Measurements from ENCODE around the gene CDHR1.
"Not testable (repeated sequence)": the region's sequence is repeated elsewhere in the genome, so short reads cannot be mapped to it uniquely, and the experiment has no call there.

The CDHR1 gene

DNA sequence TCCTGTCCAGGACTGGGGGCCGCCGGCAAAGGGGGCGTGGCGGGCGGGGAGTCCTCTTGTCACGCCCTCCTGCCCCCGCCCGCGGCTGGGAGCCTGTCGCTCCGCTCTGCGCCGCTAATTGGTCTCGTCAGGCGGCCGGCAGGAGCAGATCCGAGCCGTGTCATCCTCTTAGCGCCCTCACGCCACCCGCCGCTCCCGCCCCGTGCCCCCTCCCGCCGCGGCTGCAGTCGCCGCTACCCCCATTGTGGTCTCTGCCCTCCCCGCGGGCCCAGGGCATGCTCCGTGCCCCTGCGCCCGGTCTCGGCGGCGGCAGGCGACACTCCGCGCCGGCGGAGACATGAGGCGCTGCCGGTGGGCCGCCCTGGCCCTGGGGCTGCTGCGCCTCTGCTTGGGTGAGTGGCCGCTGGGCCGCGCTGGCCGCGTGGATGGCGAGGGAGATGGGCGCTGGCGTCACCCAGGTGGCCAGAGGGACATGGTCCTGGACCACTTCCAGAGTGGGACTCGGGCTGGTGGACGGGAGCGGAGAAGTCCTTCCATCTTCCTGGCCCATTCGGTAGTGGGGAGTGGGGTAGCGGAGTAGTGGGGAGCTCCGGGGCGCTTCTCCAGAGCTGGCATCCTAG is at the start of gene CDHR1:
TSS of gene CDHR1 (plus strand) at position 114 of the 620 bp plus-strand sequence. CDS start at position 338, 224 bp downstream.
- DNase-seq (ENCODE audit: low read depth in 1 of 2, low spot score in 1 of 2), result no peak

DNA sequence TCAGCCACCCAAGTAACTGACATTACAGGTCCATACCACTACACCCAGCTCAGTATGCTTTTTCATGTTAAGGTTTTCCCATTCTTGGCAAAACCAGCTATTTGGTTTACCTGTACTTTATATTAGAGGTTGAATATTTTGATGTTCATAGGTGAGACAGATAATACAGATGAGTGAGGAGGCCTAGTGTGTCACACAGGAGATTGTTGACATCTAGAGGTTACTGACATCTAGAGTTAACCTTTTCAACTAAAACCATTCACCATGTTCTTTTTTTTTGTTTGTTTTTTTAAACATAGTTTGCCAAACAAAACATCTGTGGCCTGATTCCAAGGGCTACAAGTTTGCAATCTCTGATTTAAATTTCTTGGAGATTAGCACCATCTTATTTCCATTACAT is 47.0 kb upstream of the CDHR1 start:
- no peak for DNase-seq (ENCODE audit: low read depth in 1 of 2, low spot score in 1 of 2)

DNA sequence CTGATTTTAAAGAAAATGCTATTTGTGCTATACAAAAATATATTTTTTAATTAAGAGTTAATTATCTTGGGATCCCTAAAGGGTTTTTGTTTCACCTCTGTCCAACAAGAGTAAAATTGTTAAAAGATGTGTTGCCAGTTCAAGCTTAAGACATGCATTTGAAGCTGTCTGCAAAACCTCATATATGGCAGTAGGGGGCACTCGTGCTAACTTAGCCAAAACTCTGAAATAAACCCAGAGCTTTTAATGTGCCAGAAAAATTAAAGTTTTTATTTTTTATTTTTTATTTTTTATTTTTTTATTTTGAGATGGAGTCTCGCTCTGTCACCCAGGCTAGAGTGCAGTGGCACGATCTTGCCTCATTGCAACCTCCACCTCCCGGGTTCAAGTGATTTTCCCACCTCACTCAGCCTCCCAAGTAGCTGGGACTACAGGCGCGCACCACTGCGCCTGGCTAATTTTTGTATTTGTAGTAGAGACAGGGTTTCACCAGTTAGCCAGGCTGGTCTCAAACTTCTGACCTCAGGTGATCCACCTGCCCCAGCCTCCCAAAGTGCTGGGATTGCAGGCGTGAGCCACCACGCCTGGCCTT is 46.2 kb upstream of the CDHR1 start:
- DNase-seq (ENCODE audit: low read depth in 1 of 2, low spot score in 1 of 2), result not testable (repeated sequence)

DNA sequence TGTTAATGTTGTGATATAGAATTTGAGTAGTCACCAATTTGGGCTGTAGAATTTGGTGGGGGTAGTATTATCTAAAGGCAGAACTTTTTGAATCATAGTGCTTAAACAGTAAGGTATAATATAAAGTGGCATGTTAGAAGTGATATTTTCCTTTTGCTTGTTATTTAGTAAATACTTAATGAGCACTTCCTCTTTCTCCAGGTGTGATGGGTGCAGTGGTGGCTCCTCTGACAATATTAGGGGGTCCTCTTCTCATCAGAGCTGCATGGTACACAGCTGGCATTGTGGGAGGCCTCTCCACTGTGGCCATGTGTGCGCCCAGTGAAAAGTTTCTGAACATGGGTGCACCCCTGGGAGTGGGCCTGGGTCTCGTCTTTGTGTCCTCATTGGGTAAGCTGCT is 44.5 kb upstream of the CDHR1 start:
- DNase-seq (ENCODE audit: low read depth in 1 of 2, low spot score in 1 of 2), result no peak

DNA sequence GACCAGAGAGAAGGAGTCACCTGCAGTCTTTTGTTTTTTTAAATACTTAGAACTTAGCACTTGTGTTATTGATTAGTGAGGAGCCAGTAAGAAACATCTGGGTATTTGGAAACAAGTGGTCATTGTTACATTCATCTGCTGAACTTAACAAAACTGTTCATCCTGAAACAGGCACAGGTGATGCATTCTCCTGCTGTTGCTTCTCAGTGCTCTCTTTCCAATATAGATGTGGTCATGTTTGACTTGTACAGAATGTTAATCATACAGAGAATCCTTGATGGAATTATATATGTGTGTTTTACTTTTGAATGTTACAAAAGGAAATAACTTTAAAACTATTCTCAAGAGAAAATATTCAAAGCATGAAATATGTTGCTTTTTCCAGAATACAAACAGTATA is 41.6 kb upstream of the CDHR1 start:
- no peak for DNase-seq (ENCODE audit: low read depth in 1 of 2, low spot score in 1 of 2)

DNA sequence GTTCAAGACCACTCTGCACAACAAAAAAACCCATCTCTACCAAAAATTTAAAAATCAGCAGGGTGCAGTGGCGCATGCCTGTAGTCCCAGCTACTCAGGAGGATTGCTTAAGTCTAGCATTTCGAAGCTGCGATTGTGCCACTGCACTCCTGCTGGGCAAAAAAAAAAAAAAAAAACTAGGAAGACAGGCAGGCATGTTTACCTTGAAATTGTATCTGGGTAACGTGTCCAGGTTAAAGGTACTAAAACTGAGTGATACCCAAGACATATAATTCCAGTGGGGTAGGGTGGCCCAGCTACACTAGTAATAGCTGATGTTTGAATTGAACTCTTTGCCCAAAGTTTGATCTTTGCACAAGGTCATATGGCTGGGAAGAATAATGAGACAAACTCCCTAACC is 38.8 kb upstream of the CDHR1 start:
- no peak for DNase-seq (ENCODE audit: low read depth in 1 of 2, low spot score in 1 of 2)

DNA sequence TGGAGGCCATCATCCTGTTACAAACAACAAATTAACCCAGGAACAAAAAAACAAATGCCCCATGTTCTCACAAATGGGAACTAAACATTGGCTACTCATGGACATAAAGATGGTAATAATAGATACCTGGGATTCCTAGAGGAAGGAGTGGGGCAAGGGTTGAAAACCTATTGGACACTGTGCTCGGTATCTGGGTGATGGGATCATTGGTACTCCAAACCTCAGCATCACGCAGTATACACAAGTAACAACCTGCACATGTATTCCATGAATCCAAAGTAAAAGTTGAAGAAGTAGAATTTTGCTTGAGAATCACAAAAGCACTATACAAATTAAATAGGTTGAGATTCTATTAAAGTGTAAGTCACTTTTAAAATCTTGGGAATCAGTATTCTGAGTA is 38.3 kb upstream of the CDHR1 start:
- DNase-seq (ENCODE audit: low read depth in 1 of 2, low spot score in 1 of 2), result no peak

DNA sequence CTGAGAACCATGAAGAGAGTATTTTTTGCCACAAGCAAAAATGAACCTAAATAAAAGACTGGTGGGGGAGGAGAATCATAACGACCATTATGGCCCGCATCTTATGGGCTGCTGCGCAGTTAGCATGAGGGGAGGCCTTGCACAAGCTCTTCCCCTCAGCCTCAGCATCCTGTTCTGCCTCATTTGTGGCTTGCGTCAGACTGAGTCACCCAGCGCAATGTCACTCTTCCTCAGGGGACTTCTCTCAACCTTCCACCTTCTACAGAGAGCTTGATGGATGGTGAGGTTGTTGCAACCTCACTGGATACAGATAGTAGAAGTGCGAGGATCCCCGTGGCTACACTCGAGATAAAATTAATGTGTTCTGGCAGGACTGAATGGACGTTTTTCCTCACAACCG is 37.6 kb upstream of the CDHR1 start:
- DNase-seq (ENCODE audit: low read depth in 1 of 2, low spot score in 1 of 2), result no peak

DNA sequence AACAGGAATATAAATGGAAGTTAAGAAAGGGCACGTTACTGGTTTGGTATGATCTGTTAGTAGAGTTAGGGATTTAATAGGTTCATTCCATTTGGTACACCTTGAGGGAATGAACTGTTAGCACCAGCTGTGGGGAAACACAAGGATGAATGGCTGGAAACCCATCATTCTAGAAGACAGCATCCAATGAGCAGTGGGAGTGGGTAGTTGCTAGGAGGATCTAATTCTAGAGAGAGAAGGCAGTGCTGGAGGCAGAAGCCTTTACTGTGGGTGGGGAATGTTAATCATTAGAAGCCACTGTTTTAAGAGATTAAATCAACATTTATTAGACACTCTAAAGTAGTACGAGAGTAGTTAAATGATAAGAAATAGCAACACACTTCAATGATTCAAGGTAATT is 36.3 kb upstream of the CDHR1 start:
- DNase-seq (ENCODE audit: low read depth in 1 of 2, low spot score in 1 of 2), result no peak

DNA sequence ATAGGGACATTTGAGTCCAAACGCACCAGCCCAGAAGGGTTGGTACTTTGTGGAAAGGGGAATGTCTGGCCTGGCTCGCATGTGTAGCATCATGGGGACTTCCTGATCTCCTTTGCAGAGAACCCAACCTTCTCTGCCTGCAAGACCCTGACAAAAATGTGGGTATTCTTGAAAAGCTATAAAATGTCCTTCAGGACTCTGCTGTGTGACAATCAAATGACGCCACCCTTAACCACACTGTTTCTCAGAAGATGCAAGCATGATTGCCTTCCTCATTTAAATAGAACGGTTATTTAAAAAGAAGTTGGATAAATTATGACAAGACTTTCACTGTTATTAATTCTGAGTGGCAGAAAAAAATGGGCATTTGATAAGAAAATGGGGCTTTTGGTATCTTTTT is 35.8 kb upstream of the CDHR1 start:
- DNase-seq (ENCODE audit: low read depth in 1 of 2, low spot score in 1 of 2), result no peak

DNA sequence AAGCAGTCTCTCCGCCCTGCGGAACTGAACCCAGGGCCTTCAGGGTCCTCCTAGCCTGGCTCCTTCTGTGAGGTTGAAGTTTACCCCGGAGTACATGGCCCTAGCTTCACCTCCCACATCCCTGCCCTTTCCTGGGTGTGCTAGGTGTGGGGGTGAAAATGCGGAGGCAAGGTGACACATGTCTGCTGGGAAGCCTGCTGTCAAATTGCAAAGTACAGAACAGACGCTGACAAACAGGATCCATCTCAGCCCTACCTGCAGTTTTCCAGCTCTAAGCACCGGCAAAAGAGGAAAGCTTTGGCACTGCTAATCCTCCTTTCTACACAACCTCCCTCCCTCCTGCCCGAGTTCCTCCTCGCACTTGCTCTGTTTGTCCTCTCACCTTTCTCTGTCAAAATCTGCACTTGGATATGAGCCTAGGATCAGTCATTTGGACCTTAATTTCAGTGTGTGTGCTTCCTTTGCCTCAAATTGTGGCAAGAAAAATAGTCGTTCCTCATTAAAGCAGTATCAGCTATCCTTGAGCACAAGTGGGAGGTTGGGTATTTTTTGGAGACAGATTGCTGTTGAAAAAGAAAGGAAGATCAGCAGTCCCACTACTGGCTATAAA is 35.2 kb upstream of the CDHR1 start:
- DNase-seq (ENCODE audit: low read depth in 1 of 2, low spot score in 1 of 2), result no peak

DNA sequence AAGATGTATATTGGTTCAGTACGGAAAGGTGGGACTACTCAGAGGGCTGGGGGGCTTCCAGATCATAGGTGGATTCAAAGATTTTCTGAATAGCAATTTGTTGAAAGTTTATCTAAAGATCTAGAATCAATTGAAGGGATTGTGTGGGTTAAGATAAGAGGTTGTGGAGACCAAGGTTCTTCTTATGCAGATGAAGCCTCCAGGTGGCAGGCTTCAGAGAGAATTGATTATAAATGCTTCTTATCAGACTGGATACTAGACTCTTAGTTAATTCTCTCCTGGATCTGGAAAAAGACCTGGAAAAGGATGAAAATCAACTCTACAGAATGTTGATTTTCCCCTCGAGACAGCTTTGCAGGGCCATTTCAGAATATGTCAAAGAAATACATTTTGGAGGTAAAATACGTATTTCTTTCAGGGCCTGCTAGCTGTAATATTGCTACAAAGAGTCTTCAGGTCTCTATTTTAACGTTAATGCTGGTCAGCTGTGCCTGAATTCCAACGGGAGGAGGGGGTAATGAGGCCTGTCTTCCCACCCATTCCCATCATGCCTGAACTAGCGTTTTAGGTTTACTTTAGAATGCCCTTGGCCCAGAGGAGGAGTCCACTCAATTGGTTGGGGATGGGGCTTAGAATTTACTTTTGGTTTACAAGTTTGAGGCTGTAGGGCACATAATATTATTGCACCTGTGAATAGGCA is 33.5 kb upstream of the CDHR1 start:
- no peak for DNase-seq (ENCODE audit: low read depth in 1 of 2, low spot score in 1 of 2)

DNA sequence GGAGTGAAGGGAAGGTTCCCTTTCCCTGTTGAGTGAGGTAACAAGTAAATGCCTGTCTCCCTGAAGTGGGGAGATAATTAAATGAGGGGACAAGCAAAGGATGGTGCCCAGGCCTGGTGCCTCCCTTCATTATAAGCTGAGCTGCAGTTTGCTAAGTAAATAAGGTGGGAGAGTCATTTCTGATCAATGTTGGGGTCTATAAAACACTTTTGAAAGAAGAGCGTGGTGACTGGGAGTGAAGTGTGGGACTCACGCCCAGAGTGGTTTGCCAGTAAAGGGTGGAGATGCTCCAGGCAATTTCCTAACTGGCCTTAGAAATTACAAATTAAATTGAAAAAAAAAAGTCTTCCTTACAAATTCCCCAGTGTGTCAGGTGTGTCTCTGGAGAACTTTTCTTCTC is 30.3 kb upstream of the CDHR1 start:
- DNase-seq (ENCODE audit: low read depth in 1 of 2, low spot score in 1 of 2), result no peak

DNA sequence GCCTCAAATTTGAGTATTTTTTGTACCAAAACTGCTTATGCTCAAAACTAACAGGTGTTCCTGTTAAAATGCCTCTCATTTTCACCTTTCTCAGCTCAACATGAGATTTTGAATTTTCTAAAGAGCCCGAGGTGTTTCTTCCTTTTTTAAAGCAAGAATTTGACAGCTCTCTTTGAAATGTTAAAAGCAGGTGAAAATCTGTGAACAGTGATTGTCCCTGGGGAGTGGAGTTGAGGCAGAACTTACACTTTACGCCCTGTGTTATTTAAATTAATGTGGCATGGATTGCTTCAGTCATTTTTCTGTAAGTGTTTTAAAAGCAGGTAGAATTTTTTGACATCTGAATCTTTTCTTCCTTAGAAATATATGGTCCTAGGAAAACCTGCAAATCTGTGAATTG is 29.9 kb upstream of the CDHR1 start:
- DNase-seq (ENCODE audit: low read depth in 1 of 2, low spot score in 1 of 2), result no peak

DNA sequence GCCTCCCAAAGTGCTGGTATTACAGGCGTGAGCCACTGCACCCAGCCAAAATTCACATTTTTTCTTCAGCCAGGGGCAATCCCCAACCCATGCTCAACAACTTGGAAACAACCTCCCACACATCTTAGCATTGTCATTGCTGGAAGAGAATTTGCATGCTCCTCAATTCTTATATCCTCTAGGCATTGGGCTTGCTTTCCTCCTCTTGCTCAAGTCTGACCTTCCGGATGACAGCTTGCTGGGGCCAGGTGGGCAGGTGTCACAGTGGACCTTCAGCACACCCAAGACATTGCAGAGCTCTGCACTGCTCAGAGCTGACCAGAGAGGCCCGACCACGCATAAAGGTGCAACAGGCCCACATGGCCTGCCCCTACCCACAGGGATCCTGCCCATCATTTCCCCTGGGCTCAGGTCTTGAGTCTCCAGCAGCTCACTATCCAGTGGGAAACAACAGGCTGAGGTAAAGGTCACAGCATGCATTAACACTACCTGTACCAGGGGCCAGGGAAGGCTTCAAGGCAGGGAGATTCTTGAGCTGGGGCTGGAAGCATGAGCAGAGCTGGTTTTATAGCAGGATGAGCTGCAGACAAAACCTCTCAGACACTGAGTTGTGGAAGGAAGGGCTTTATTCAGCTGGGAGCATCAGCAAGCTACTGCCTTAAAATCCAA is 27.6 kb upstream of the CDHR1 start:
- no peak for DNase-seq (ENCODE audit: low read depth in 1 of 2, low spot score in 1 of 2)

DNA sequence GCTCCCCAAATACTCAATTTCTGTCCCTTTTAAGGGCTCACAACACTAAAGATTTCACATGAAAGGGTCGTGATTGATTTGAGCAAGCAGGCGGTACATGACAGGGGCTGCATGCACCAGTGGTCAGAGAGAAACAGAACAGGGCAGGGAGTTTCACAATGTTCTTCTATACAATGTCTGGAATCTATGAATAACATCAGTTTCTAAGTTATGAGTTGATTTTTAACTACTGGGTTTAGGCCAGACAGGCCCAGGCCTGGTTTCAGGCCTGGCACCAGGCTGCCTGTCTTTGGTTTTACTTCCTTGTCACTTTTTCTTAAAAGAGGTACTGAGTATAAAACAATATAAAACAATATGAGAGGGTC is 27.1 kb upstream of the CDHR1 start:
- DNase-seq (ENCODE audit: low read depth in 1 of 2, low spot score in 1 of 2), result not testable (repeated sequence)

DNA sequence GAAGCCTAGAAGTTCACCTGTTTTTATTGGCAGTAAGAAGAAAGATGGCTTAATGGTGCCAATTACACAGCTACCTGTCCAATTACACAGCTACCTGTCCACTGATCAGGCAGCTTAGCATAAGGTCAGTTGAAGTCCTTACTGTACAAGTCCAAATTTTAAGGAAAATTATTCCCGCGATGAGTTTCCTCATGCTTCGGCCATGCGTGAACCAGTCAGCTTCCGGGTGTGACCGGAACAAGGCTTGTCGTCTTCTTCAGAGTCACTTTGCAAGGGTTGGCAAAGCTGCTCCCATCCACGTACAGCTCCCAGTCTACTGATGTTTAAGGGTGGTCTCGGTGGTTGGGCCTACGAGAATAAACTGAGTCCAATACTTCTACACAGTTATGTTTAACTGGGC is 26.0 kb upstream of the CDHR1 start:
- not testable (repeated sequence) for DNase-seq (ENCODE audit: low read depth in 1 of 2, low spot score in 1 of 2)

DNA sequence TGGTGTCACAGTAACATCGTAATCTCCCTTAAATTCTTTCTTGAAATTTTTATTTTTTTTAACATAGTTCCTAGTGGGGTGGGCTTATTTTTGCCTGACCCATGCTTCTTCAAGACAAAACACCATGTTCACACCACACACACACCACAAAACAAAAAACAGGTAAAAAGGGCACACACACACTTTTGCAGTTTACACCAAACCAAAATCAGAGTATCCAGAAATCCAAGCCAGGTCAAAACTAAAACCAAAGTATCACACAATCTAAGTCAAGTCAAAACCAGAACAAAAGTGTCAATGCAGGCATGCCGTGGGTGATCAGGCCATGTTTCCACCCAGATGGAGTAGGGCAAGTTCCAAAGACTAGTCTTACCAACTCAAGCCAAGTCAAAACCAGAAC is 23.1 kb upstream of the CDHR1 start:
- DNase-seq (ENCODE audit: low read depth in 1 of 2, low spot score in 1 of 2), result not testable (repeated sequence)

DNA sequence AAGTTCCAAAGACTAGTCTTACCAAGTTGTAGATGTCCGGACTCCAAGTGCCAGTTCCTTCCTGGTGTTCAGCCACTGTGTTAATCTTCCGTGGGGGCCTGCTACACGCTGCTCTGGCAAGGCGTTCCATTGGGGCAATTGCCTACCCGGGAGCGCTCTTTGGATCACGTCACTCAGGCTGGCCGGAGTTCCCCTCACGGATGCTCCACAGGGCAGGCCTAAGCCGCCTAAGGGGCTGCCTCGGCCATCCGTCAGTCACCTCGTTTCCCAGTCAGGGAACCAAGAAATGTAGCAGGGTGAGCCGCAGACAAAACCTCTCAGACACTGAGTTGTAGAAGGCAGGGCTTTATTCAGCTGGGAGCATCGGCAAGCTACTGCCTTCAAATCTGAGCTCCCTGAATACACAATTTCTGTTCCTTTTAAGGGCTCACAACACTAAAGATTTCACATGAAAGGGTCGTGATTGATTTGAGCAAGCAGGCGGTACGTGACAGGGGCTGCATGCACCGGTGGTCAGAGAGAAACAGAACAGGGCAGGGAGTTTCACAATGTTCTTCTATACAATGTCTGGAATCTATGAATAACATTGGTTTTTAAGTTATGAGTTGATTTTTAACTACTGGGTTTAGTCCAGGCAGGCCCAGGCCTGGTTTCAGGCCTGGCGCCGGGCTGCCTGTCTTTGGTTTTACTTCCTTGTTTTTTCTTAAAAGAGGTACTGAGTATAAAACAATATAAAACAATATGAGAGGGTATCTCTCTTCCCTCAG is 22.5 kb upstream of the CDHR1 start:
- not testable (repeated sequence) for DNase-seq (ENCODE audit: low read depth in 1 of 2, low spot score in 1 of 2)

DNA sequence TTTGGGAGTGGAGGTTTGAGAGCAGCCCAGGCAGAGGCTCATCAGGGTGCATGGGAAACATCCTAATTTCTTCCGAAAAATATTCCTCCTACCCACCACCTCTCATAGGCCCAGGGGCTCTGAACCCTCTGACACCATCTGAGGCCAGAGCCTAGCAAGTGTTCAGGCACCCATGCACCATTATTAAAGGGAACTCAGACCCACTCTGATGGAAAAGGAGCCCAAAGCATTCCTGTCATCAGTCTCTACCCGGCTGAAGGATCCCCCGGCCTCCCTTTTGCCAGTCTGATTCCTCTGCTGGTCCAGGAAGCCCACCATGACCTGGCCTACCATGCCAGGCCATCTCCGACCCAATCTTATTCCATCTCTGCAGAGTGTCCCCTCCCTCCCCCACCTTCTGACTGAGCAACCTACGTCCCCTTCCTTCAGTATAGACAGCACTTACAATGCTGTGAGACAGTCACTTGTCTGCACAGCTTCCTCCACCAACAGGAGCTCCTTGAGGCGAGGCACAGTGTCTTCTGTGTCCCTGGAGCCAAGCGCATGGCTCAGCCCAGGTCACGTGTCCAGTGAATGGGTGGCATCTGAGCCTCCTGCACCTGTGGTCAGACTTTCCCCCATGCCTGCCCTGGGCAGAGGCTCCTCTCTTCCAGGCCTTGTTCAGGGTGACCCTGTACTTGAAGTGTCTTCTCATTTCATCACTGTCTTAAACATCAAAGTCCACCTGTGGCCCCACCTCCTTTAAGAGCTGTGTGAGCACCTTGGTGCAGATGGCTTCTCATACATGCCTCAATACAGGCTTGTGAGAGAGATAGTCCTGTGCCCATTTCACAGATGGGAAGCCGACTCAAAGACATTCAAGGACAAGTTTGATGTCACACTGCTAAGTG is 21.6 kb upstream of the CDHR1 start:
- no peak for DNase-seq (ENCODE audit: low read depth in 1 of 2, low spot score in 1 of 2)

Measured in activated T-helper 1 cell treated with anti-CD3 and anti-CD28 coated beads, Interleukin-2, amount 50 U/mL, for 16 hours (primary cell).